Colonic mucosa (tissue), 4 donors: ENCODE results near the gene WRAP73. TPM values are rescaled to one million over a fixed set of nuclear protein-coding genes. Genes with fewer than 3 reads are reported as not detected.
"Not testable (repeated sequence)": the region's sequence is repeated elsewhere in the genome, so short reads cannot be mapped to it uniquely, and the experiment has no call there.

Experiments used
- DNase-seq: peaks from one replicate; pipeline ENCODE4 v3.0.0-alpha.2; 2020
- H3K27ac ChIP-seq: fragments of 200-600 bp; one replicate; pipeline ENCODE4 v1.8.0; 2021
- H3K27me3 ChIP-seq: fragments of 200-600 bp; one replicate; pipeline ENCODE4 v1.8.0; 2021
- H3K36me3 ChIP-seq: fragments of 200-600 bp; one replicate; pipeline ENCODE4 v1.8.0; 2021
- H3K4me1 ChIP-seq: fragments of 200-600 bp; one replicate; pipeline ENCODE4 v1.8.0; 2021; ENCODE audit warnings: mild to moderate bottlenecking
- H3K4me3 ChIP-seq: fragments of 200-600 bp; one replicate; pipeline ENCODE4 v1.8.0; 2021
- H3K9ac ChIP-seq, 2 donors: one replicate each; pipeline ENCODE4 v1.7.0; 2013; ENCODE audit warnings: control low read depth in 2 of 2, low read depth in 2 of 2, low read length in 2 of 2
- H3K9me3 ChIP-seq: fragments of 200-600 bp; one replicate; pipeline ENCODE4 v1.8.0; 2021
- intact Hi-C: fragments of 100-400 bp; cut with DNase I; formaldehyde crosslinking; loops from one replicate; pipeline ENCODE4 v1.14.1; 2022
- total RNA-seq, 2 donors: library from RNA; stranded (reverse); fragmentation: NEBNext Ultra II Directional in 1 of 2; extraction: Animal tissue kit (Norgen Biotek cat#: 25700) in 1 of 2; gene quantifications; one replicate each; pipeline ENCODE4 v1.2.1, GENCODE V29; 2021
- TF ChIP-seq, protein P1 (sequence below): fragments of 200-600 bp; IDR thresholded peaks from one replicate; pipeline ENCODE4 v1.8.0; 2022; ENCODE audit warnings: antibody characterized with exemption, mild to moderate bottlenecking
- donor health status: healthy.
- donor health status: DM: no; HTN: no; CAD: no.
- donor health status: DM: no; HTN: no; CAD: no.

The WRAP73 gene
- total RNA-seq, 2 donors from 2014 or later, result 19.9 to 24.2 TPM

DNA sequence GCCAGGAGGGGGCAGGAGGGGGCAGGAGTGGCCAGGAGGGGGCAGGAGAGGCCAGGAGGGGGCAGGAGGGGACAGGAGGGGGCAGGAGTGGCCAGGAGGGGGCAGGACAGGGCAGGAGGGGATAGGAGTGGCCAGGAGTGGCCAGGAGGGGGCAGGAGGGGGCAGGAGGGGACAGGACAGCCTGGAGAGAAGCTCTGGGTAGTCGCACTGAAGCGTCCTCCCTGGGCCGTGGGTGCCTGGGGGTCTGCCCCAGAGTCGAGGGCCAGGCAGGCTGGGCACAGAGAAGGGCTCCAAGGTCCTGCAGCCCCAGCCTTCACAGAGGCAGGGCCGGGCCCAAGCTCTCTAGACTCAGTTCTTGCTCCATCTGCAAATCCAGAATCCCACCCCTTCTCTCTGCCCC, 61.5 kb downstream of the WRAP73 start:
- Histone ChIP-seq H3K36me3 (no peaks in the 10 kb centered on the region), H3K4me3 (no peak overlapping the region), H3K27ac (no peak overlapping the region), H3K4me1 (no peaks in the 10 kb centered on the region), H3K27me3 (no peaks in the 10 kb centered on the region), H3K9ac (no peak overlapping the region), H3K9me3 (no peaks in the 10 kb centered on the region)
- TF ChIP-seq, protein P1, sequence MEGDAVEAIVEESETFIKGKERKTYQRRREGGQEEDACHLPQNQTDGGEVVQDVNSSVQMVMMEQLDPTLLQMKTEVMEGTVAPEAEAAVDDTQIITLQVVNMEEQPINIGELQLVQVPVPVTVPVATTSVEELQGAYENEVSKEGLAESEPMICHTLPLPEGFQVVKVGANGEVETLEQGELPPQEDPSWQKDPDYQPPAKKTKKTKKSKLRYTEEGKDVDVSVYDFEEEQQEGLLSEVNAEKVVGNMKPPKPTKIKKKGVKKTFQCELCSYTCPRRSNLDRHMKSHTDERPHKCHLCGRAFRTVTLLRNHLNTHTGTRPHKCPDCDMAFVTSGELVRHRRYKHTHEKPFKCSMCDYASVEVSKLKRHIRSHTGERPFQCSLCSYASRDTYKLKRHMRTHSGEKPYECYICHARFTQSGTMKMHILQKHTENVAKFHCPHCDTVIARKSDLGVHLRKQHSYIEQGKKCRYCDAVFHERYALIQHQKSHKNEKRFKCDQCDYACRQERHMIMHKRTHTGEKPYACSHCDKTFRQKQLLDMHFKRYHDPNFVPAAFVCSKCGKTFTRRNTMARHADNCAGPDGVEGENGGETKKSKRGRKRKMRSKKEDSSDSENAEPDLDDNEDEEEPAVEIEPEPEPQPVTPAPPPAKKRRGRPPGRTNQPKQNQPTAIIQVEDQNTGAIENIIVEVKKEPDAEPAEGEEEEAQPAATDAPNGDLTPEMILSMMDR, result no peak
- no peak for DNase-seq
- intact Hi-C loops, result no loop called here

DNA sequence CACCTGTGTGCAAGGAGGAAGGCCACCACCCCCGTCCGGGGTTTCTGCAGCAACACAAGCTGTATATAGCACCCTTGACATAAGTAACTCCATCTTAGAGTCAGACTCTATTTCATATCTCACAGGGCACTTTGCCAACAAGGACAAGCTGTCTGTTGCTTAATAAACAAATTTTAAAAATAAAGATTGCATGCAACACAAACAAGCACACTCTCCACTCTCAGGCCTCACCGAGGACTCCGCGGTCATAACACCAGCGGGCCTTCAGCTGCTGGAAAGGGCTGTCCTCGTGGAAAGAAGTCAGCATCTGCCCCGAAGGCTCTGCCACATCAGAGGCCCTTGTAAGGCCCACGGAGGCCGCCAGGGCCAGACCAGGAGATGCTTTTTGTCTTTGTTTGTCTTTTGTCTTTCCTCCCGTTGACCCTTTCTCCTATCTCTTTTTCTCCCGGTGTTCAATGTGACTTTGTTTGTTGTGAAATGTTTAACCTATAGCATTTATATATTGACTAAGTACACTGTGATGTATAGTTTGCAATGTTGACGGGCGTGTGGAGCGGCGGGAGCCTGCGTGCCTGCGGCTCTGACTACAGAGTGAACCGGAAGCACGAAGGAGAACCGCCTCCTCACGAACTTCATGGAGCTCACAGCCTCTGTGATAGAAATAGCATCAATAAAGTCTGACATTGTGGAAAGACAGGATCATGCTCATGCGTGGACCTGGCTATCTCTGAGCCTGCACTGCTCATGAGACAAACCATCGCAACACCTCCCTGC, 62.7 kb downstream of the WRAP73 start:
- H3K27me3 ChIP-seq, result no peaks in the 10 kb centered on the region
- H3K27ac ChIP-seq, result no peak overlapping the region
- no peak overlapping the region for H3K9ac ChIP-seq
- intact Hi-C loops, result no loop called here
- no peaks in the 10 kb centered on the region for H3K36me3 ChIP-seq
- no peak for DNase-seq
- no peak overlapping the region for H3K4me3 ChIP-seq
- no peaks in the 10 kb centered on the region for H3K9me3 ChIP-seq
- TF ChIP-seq, protein P1, result no peak
- H3K4me1 ChIP-seq, result no peaks in the 10 kb centered on the region

GRCh38 chr1:3585940-3586568, 63.8 kb downstream of the WRAP73 start:
- Histone ChIP-seq H3K9me3 (no peaks in the 10 kb centered on the region), H3K27me3 (no peaks in the 10 kb centered on the region), H3K4me1 (no peaks in the 10 kb centered on the region), H3K36me3 (no peaks in the 10 kb centered on the region), H3K9ac (no peak overlapping the region), H3K4me3 (no peak overlapping the region), H3K27ac (no peak overlapping the region)
- no peak for DNase-seq
- TF ChIP-seq, protein P1, result no peak
- intact Hi-C loops, result no loop called here

DNA sequence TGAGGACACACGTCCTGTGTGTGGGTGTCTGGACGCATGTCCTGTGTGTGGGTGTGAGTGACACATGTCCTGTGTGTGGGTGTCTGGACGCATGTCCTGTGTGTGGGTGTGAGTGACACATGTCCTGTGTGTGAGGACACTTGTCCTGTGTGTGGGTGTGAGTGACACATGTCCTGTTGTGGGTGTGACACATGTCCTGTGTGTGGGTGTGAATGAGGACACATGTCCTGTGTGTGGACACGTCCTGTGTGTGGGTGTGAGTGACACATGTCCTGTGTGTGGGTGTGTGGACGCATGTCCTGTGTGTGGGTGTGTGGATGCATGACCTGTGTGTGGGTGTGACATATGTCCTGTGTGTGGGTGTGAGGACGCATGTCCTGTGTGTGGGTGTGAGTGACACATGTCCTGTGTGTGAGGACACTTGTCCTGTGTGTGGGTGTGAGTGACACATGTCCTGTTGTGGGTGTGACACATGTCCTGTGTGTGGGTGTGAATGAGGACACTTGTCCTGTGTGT, 64.5 kb downstream of the WRAP73 start:
- H3K4me3 ChIP-seq, intact Hi-C loops, H3K27ac ChIP-seq, H3K27me3 ChIP-seq, H3K9me3 ChIP-seq, H3K4me1 ChIP-seq, DNase-seq, H3K36me3 ChIP-seq, H3K9ac ChIP-seq: not testable (repeated sequence)

GRCh38 chr1:3584915-3585314, 65.0 kb downstream of the WRAP73 start:
- DNase-seq, result no peak
- TF ChIP-seq, protein P1, result no peak
- Histone ChIP-seq H3K27me3 (no peaks in the 10 kb centered on the region), H3K36me3 (no peaks in the 10 kb centered on the region), H3K9me3 (no peaks in the 10 kb centered on the region), H3K9ac (no peak overlapping the region), H3K4me1 (no peaks in the 10 kb centered on the region), H3K4me3 (no peak overlapping the region), H3K27ac (no peak overlapping the region)
- intact Hi-C loops, result no loop called here

DNA sequence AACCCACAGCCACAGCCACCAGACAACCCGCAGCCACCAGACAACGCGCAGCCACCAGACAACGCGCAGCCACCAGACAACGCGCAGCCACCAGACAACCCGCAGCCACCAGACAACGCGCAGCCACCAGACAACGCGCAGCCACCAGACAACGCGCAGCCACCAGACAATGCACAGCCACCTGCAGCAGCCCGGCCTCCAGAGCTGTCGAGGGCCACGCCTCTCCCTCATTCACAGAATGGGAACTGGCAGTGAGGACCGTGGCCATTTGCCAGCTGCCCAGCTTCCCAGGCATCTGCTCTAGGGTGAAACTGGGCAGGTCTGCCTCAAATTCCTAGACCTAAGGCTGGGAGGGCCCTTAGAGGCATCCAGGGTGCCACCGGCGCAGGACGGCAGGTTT, 66.2 kb downstream of the WRAP73 start:
- H3K27ac ChIP-seq, H3K9me3 ChIP-seq, H3K36me3 ChIP-seq, intact Hi-C loops, H3K4me3 ChIP-seq, DNase-seq, H3K27me3 ChIP-seq, H3K9ac ChIP-seq, H3K4me1 ChIP-seq: not testable (repeated sequence)
